Measurements from ENCODE around the gene GNPTG.

Gene GNPTG

DNA sequence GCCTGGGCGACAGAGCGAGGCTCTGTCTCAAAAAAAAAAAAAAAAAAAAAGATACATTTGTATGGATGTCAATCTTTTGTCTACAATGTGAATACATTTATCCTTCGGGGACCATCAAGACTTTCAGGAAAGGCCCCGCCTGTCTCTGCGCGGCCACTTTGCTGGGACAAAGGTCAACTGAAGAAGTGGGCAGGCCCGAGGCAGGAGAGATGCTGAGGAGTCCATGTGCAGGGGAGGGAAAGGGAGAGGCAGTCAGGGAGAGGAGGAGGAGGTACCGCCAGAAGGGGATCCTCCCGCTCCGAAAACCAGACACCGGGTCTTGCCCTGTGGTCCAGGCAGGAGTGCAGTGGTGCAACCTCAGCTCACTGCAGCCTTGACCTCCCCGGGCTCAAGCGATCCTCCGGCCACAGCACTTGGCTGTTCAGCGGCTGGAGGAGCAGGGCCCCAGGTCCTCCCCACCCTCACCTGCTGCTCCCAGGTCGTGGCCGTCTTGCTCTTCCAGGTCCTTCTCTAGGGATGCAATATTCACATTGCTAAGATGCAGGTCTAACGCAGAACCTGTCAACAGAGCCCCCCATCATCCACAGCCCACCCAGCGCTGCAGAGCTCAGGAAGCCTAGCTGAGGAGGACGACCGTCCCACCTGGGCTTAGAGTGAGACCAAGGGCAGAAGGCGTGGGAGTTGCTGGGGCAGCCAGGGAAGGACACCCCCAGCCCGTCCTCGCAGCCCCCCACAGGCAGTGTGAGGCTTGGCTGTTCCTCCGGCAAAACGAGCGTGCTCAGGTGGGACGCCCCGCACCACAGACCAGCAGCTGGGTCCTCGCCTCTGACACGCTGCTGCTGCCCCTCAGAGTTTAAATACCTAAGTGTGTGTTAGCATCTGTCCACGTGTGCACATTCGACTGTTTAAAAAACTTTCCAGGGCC lies 19.6 kb downstream of the GNPTG start:
- DNase-seq (ENCODE audit: low read depth in 2 of 2): no peak

DNA sequence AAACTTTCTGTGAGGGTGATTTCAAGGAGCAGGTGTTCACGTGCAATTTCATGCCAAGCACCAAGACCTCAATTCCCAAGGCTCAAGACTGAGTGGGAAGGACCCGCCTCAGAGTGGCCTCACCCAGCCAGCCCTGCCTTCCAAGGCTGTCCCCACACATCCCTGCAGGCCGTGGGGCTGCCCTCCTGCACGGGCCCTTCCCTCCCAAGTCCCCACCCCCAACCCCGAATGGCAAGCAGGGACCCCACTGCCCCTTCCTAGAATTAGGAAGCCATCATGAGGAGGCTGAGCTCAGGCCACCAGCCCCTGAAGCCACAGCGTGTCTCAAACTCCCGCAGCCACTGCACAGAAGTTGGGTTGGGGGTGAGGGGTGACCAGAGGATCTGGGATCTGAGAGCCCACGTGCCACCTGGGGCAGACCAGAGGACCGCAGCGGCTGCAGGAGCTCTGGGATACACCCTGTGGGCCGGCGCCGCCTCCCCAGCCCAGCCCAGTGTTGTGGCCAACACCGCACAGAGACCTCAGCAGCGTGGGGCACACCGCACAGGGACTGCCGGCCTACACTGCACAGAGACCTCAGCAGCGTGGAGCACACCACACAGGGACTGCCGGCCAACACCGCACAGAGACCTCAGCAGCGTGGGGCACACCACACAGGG lies 20.7 kb downstream of the GNPTG start:
- DNase-seq (ENCODE audit: low read depth in 2 of 2): no peak

DNA sequence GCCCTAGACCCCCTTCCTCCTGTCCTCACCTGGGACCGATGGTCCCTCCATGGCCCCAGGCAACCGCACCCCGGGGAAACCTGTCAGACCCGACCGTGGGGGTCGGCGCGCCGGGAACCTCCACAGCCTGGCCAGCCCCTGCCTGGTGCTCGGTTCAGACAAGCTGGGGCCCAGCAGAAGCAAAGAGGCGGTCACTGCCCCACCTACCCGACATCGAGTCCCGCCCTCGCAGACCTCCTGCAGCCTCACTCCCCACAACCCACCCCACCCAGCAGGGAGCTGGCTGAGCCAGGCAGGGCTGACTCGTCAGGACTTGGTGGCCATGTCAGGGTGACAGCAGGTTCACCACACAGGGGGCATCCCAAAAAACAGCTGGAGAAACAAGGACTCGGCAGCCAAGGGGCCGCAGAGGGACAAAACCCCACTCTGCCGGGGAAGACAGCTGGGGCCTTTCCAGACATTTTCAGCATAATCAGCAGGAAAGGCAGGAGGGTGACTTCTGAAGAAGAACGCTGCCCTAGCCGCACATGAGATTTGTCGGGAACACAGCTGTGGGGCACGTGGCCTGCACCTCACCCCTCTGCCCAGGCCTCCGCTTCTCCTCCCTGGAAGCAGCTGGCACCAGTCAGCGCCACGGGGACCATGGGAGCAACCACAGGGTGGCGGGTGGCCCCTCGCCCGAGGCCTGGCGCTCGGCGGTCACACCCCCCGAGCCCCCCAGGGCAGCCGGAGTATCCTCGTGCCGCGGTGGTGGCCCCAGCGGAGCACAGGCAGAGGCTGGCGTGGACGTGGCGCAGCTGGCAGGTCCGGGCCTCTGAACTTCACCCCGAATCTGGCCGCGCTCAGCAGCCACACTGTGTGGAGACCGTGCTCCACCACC lies 22.9 kb downstream of the GNPTG start:
- DNase-seq (ENCODE audit: low read depth in 2 of 2): no peak

DNA sequence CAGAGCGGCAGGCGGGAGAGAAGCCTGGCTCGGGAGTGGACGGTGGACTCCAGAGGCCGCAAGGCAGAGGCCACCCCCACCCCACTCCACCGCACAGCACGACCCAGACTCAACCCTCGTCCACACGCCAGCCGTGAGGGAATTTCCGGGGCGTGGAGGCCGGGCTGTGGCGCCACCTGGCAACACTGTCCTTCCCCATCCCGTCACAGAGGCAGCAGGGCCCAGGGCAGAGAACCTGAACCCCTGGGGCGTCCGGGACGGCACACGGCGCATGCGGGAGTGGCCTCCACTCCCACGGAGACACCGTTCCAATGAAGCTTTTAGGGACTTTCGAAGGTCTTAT lies 23.5 kb downstream of the GNPTG start:
- DNase-seq (ENCODE audit: low read depth in 2 of 2): no peak

DNA sequence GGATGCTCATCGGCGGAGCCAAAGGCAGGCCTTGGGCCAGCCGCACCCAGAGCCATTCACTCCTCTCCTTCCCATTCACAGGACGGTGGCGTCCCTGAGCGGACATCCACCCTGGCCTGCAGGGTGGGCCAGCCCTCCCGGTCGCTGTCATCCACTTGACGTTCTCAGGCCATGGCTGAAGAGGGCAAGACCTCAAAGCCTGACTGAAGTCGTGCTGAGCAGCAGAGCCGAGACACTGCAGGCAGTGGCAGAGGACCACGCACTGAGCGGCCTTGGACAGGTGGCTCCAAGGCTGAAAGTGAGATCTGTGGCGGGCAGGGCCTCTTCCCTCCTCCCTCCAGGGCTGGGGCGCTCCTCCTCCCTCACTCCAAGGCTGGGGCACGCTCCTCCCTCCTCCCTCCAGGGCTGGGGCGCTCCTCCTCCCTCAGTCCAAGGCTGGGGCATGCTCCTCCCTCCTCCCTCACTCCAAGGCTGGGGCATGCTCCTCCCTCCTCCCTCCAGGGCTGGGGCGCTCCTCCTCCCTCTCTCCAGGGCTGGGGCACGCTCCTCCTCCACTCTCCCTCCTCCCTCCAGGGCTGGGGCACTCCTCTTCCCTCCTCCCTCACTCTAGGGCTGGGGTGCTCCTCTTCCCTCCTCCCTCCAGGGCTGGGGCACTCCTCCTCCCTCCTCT lies 24.1 kb downstream of the GNPTG start:
- DNase-seq (ENCODE audit: low read depth in 2 of 2): no peak

DNA sequence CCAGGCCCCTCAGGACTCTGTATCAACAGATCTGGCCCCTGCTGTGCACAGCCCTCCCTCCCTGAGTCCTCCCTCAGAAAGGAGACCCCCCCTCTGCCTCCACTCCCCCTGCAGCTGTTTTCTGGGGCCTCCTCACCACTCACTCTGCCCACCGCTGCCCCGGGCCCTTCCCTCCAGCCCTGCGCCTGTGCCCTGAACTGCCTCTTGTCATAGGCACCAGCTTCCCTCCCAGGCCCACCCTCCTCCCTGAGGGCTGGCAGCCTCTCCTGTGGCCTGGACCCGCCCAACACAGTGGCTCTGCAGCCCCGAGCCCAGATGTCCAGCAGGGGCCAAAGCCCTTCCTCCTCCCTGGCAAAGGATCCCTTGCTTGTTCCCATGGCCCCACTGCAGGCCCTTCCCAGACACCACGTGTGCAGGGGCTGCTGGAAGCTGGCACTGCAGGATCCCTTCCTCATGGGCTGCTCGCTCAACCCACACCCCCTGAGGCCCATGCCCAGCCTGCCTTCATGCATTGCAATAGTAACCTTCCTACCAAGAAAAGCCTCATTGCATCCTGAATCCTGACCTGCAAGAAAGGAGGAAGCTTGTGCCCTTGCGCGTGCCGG lies 25.8 kb downstream of the GNPTG start:
- no peak for DNase-seq (ENCODE audit: low read depth in 2 of 2)

DNA sequence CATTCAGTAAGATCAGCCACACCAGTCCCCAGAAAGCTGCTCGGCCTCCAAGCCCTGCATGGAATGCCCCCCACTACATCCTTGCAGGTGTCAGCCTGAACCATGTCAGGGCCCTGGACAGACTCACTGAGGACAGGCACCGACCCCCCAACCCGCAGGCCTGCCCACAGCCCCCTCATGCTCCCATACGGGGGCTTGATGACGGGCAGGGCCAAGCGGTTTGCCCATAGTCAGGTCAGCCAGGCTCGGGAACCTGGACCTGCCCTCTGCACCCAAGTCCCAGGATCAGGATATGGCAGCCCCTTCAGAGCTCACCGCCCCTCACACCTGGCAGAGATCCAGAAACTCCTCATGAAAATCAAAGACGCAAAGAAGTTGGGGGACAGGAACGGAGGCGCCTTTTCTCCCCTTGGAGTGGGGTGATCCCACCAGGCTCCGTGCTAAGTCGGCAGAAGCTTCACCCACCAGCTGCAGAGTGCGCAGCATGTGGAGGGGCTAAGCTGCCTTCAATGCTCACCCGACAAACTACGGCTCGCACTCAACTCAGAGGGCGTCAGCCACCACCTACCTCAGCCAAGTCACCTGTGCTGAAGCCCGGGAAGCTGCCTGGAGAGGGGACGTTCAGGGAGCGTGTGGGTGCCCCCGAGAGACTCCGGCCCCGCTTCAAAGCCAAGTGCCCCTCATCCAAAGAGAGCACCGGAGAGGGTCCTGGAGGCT lies 26.5 kb downstream of the GNPTG start:
- no peak for DNase-seq (ENCODE audit: low read depth in 2 of 2)

DNA sequence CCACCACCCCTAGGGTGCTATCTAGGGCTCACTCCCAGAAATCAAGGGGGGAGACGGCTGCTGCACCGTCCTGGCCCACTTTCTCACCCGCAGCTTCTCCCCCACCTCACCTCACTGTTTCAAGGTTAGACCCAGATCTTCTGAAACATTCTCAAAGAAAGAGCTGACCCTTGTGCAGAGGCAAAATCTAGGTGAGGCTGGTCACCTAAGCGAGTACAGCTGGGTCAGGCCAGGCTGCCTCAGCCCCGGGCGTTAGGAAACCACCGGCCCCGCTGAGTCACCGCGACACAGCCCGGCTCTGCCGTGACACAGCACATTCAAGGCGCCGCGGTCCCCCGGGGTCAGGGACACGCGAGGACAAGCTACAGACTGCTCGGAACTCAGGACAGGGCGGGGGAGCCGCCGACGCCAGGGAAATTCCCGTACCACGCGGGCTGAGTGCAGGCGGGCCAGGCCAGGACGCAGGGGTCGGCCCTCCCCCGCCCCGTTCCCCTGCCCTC lies 27.1 kb downstream of the GNPTG start:
- DNase-seq (ENCODE audit: low read depth in 2 of 2): peak; percentile 30 to 70

DNA sequence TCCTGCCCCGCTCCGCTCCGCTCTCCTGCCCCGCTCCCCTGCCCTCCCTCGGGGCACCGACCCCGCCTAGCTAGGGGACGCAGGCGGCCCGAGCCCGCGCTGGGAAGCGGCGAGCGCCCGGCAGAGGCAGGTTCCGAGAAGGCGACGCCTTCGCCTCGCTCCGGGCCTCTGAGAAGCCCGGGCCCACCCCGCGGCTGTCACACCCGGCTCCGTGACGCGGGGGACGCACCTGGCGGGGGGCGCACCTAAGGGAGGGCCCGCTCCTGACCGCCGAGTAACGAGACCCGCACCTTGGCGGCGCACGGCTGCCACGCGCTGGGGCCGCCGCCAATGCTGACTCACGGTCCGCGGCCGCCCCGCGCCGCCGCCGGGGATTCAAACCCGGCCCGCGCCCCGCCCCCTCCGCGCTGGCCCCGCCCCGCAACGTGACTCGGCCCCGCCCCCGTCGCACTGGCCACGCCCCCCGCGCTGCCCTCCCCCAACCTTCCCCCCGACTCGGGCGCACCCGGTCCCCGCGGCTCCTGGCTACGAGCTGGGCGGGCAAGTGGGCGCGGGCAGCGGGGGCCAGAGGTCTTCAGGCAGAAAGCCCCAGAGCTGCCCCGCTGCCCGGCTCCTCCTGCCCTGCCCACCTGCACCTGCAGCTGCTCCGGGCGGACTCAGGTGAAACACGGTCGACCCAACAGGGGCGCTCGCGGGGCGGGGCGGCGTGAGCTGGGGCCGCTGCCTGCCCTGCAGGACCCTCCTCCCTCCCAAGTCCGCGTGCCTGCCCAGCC lies 27.8 kb downstream of the GNPTG start:
- peak; percentile 61 to 82 for DNase-seq (ENCODE audit: low read depth in 2 of 2)

DNA sequence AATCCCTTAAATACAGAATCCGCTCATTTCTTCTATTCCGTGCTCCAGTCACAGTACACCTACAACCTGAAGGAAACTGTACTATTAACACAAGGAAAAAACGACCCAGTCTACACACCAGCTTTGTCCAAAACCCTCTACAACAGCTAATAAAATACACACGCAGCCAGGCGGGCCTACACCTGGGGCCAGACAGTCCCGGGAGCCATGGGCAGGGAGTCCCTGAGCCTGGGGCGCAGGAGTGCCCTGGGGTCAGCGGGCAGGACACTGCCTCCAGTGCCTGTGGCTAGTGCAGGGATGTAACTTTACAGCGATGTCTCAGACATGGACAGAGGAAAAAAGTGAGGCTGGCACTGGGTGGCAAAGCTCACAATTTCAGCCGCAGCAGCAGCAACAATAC lies 28.5 kb downstream of the GNPTG start:
- no peak for DNase-seq (ENCODE audit: low read depth in 2 of 2)

DNA sequence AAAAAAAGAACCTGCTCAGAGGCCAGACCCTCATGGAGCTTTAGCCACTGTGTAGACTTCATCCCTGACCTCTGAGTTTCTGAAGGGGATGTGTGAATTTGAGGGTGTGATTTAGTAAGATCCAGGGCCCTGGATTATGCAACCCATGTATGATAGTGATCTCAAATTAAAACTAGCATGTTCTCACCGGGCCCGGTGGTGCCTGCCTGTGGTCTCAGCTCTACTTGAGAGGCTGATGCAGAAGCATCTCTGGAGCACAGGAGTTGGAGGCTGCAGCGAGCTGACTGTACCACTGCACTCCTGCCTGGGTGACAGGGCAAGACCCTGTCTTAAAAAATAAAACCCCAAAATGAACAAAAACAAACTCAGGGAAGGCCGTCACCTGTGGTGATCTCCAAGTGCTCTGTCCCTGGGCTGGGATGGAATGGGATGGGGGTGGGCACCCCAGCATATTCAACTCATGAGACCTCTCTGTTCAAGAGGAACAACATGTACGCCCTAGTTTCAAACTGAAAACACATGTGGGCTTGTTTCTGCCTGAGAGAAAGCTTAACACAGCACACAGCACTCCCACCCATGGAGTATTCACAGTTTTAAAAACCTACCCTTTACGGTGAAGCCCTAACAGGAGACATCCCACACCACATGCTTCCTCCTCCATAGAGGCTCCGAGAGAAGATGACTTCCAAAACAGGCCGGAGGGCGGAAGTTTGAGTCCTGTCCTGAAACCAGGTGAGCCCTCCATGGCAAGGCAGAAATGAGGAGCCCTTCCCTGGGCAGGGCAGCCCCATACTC lies 30.1 kb downstream of the GNPTG start:
- DNase-seq (ENCODE audit: low read depth in 2 of 2): no peak

DNA sequence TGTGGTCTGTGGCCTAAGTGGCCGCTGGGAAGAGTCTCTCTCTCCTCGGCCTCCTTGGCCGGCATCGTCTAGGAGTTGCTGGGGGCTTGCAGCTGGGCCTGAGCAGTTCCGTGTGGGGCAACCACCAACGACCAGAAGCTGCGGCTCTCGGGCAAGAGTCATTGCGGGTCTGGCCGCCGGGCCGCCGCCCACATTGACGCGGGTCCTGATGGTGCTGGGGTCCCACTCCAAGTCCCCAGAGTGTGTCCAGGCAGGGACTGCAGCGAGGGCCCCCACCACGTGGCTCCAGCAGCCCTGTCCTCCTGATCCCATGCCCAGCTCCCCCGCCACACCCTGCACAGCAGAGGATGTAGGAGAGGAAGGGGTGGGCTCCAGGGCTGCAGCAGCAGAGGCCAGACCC lies 31.8 kb downstream of the GNPTG start:
- no peak for DNase-seq (ENCODE audit: low read depth in 2 of 2)

DNA sequence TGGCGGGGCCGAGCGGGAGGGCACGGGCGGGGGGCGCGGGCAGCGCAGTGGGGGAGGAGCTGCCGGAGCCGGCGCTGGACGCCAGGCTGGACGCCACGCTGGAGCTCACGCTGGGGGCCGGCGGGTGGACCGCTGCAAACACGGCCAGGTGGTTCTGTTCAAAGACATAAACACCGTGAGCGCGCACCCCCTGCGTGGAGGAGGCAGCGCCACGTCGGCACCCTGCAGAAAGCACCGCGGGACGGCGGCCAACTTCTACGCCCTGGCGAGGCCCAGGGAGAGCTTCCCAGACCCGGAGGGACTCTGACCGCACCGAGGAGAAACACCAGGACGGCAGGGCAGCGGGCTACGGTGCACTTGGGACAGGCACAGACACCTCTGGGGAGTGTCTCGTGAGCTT lies 33.5 kb downstream of the GNPTG start:
- DNase-seq (ENCODE audit: low read depth in 2 of 2): no peak

DNA sequence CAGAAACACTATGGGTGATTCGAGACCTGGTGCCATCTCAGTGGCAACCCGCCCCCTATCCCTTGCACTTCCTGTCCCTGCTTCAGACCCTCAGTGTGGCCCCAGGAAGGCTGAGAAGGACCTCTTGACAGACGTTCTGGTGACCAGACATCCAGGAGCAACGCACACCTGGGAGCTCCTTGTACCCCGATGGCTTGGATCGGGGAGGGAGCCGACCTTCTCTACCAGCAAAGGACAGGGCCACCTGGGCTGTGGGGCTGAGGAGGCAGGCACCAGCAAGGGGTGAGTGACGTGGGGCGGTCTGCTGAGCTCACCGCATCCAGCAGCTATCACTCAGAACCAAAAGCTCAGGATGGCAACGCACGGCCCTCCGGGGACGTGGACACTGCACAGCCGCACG lies 35.6 kb downstream of the GNPTG start:
- DNase-seq (ENCODE audit: low read depth in 2 of 2): no peak

DNA sequence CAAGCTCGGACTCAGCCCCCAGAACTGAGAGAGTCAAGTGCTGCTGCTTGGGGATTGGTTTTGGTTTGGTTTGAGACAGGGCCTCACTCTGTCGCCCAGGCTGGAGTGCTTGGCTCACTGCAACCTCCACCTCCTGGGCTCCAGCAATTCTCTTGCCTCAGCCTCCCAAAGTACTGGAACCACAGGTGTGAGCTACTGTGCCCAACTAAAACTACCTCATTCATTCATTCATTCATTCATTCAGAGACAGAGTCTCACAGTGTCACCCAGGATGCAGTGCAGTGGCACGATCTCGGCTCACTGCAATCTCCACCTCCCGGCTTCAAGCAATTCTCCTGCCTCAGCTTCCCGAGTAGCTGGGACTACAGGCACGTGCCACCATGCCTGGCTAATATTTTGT lies 38.0 kb downstream of the GNPTG start:
- DNase-seq (ENCODE audit: low read depth in 2 of 2): no peak

DNA sequence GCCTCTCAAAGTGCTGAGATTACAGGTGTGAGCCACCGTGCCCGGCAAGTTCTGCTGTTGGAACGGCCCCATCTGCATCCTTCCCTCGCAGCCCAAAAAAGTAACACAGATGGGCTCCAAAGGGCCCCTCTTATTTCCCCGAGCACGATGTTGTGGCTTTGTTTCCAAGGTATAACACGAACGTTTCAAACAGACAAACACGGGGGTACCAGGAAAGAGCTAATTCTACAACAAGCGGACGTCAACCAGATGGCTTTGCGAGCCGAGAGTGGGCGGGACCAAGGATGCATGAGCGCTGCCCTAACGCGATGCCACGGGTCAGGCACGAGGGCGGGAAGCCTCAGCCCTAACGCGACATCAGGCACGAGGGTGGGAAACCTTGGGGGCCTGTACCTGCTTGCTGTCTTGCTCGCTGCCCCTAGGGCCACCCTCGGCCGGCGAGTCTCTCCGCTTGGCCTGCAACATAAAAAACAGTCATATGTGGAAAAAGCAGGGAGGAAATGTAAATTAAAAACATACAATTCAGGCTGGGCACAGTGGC lies 38.6 kb downstream of the GNPTG start:
- no peak for DNase-seq (ENCODE audit: low read depth in 2 of 2)

DNA sequence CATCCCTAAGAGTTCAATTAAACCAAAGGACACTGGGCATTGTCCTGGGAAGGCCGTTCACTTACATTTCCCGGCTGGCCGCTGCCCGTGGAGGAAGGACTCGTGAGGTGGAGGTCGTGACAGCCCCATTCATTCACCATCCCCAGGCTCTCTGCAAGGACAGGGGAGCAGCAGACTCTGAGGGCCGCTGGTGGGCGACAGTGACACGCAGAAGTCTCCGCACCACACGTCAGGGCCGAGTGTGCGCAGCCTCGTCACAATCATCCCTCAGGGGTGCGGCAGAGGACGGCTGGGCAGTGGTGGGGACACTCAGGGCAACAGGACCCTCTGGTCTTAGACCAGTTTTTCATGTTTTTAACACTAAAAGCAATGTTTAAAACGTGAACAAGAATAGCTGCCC lies 41.1 kb downstream of the GNPTG start:
- DNase-seq (ENCODE audit: low read depth in 2 of 2): no peak

DNA sequence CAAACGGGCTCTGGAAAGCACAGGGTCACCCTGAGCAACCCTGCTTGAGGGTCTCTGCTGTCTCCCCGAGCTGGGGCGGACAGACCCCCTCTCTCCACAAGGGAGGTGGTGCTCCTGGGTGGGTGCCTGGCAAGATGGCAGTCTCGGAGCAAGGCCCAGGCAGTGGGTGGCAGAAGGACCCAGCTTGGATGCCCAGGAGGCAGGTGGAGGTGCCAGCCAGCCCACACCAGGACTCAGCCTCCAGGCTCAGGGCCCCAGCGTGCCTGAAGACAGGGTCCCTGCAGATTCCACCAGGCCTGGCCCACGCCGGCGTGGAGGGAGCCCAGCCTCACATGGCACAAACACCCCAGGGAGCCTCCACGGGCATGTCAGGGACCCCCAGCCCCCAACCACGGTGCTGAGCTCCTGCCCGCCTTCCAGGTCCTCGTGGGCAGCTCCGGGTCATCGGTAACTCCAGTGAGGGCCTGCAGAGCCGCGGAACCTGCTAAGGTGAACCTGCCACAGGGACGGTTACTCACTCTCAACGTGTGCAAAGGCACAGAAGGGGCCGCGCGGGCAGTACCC lies 42.0 kb downstream of the GNPTG start:
- DNase-seq (ENCODE audit: low read depth in 2 of 2): no peak
